GM15510 (cell line): ENCODE measurements around the gene GALNT10.

Experiments used
- POLR2A ChIP-seq: IDR thresholded peaks from 3 replicates; pipeline ENCODE4 v1.6.1; 2011; ENCODE audit warnings: borderline replicate concordance; ENCODE audit not compliant: insufficient read length; ENCODE audit errors: extremely low read depth

The GALNT10 gene

GRCh38 chr5:154206311-154206710 lies 15.8 kb downstream of the GALNT10 start:
- TF ChIP-seq POLR2A = no peak

GRCh38 chr5:154207204-154207603 lies 16.7 kb downstream of the GALNT10 start:
- no peak for TF ChIP-seq POLR2A

GRCh38 chr5:154209591-154210081 lies 19.1 kb downstream of the GALNT10 start:
- TF ChIP-seq POLR2A = no peak

- TF ChIP-seq POLR2A = no peak
Observed at GRCh38 chr5:154210163-154210562, 19.6 kb downstream of the GALNT10 start.

GRCh38 chr5:154211641-154212390 lies 21.3 kb downstream of the GALNT10 start:
- TF ChIP-seq POLR2A = no peak

GRCh38 chr5:154213592-154213991 lies 23.1 kb downstream of the GALNT10 start:
- no peak for TF ChIP-seq POLR2A

GRCh38 chr5:154214371-154215106 lies 24.0 kb downstream of the GALNT10 start:
- TF ChIP-seq POLR2A = no peak

GRCh38 chr5:154215571-154216325 lies 25.2 kb downstream of the GALNT10 start:
- no peak for TF ChIP-seq POLR2A

- no peak for TF ChIP-seq POLR2A
Observed at GRCh38 chr5:154217462-154217861, 26.9 kb downstream of the GALNT10 start.

- TF ChIP-seq POLR2A = no peak
Observed at GRCh38 chr5:154218786-154219185, 28.3 kb downstream of the GALNT10 start.

- no peak for TF ChIP-seq POLR2A
Observed at GRCh38 chr5:154220625-154221024, 30.1 kb downstream of the GALNT10 start.

GRCh38 chr5:154221371-154221896 lies 30.9 kb downstream of the GALNT10 start:
- no peak for TF ChIP-seq POLR2A

- no peak for TF ChIP-seq POLR2A
Observed at GRCh38 chr5:154222414-154222813, 31.9 kb downstream of the GALNT10 start.

- no peak for TF ChIP-seq POLR2A
Observed at GRCh38 chr5:154223320-154223719, 32.8 kb downstream of the GALNT10 start.

- no peak for TF ChIP-seq POLR2A
Observed at GRCh38 chr5:154227090-154227489, 36.6 kb downstream of the GALNT10 start.
